HEK293T (cell line): ENCODE results near the gene HLA-DOA.

Experiments
- CTCF ChIA-PET: fragments of 350-600 bp; formaldehyde crosslinking; extraction: SDS; loops from one replicate; lab custom pipeline; 2021; ENCODE audit warnings: antibody characterized with exemption, inconsistent platforms; lab: Yijun Ruan, JAX
- POLR2A ChIA-PET: fragments of 350-600 bp; formaldehyde crosslinking; extraction: SDS; loops from one replicate; lab custom pipeline; 2020; ENCODE audit warnings: antibody characterized with exemption, inconsistent platforms; lab: Yijun Ruan, JAX
- DNase-seq: peaks from one replicate; pipeline ENCODE4 v3.0.0; 2012; ENCODE audit warnings: mixed read lengths; ENCODE audit errors: extremely low spot score
- ARNT ChIP-seq: fragments of 450-650 bp; IDR thresholded peaks from 2 replicates; pipeline ENCODE4 v1.6.1; 2017; ENCODE audit warnings: mild to moderate bottlenecking
- BHLHE40 ChIP-seq: fragments of 450-650 bp; IDR thresholded peaks from 2 replicates; pipeline ENCODE4 v1.6.1; 2016; ENCODE audit warnings: mild to moderate bottlenecking, moderate library complexity, borderline replicate concordance
- CTBP1 ChIP-seq: fragments of 450-650 bp; IDR thresholded peaks from 2 replicates; pipeline ENCODE4 v1.6.1; 2016; ENCODE audit warnings: borderline replicate concordance
- ELF4 ChIP-seq: fragments of 450-650 bp; IDR thresholded peaks from 2 replicates; pipeline ENCODE4 v1.6.1; 2017; ENCODE audit warnings: antibody characterized with exemption
- FOXA1 ChIP-seq: fragments of 450-650 bp; IDR thresholded peaks from 2 replicates; pipeline ENCODE4 v1.6.1; 2016; ENCODE audit warnings: mild to moderate bottlenecking
- FOXK2 ChIP-seq: fragments of 450-650 bp; IDR thresholded peaks from 2 replicates; pipeline ENCODE4 v1.6.1; 2016; ENCODE audit warnings: mild to moderate bottlenecking
- FOXM1 ChIP-seq: fragments of 450-650 bp; IDR thresholded peaks from 2 replicates; pipeline ENCODE4 v1.6.1; 2017; ENCODE audit warnings: mild to moderate bottlenecking, borderline replicate concordance
- HDGF ChIP-seq: fragments of 450-650 bp; IDR thresholded peaks from 2 replicates; pipeline ENCODE4 v1.6.1; 2017; ENCODE audit warnings: antibody characterized with exemption, borderline replicate concordance
- L3MBTL2 ChIP-seq: fragments of 450-650 bp; conservative IDR thresholded peaks from 2 replicates; pipeline ENCODE4 v1.6.1; 2016; ENCODE audit warnings: mild to moderate bottlenecking
- LEF1 ChIP-seq: fragments of 450-650 bp; IDR thresholded peaks from 2 replicates; pipeline ENCODE4 v1.6.1; 2017; ENCODE audit warnings: mild to moderate bottlenecking, borderline replicate concordance
- NFRKB ChIP-seq: fragments of 450-650 bp; IDR thresholded peaks from 2 replicates; pipeline ENCODE4 v1.6.1; 2016; ENCODE audit warnings: mild to moderate bottlenecking, moderate library complexity
- PKNOX1 ChIP-seq: fragments of 450-650 bp; IDR thresholded peaks from 2 replicates; pipeline ENCODE4 v1.6.1; 2016
- SP1 ChIP-seq: fragments of 450-650 bp; IDR thresholded peaks from 2 replicates; pipeline ENCODE4 v1.6.1; 2017
- SUZ12 ChIP-seq: fragments of 450-650 bp; IDR thresholded peaks from 2 replicates; pipeline ENCODE4 v1.6.1; 2016; ENCODE audit warnings: mild to moderate bottlenecking
- TARDBP ChIP-seq: fragments of 450-650 bp; IDR thresholded peaks from 2 replicates; pipeline ENCODE4 v1.6.1; 2016
- ZNF384 ChIP-seq: fragments of 450-650 bp; IDR thresholded peaks from 2 replicates; pipeline ENCODE4 v1.6.1; 2016

Gene HLA-DOA

GRCh38 chr6:33050014-33050810 is 40.8 kb upstream of the HLA-DOA start:
- CTCF ChIA-PET: no interaction called here
- no peak for TF ChIP-seq ELF4
- TF ChIP-seq FOXM1: no peak
- no peak for DNase-seq
- POLR2A ChIA-PET: no interaction called here

GRCh38 chr6:33049323-33050013 is 40.1 kb upstream of the HLA-DOA start:
- ChIA-PET CTCF (interaction anchor here (1.3 kb wide), 1 partner anchor 20 kb away, joined by 3 read pairs; no protein-coding TSS in a partner anchor), POLR2A (no interaction called here)
- no peak for TF ChIP-seq L3MBTL2
- TF ChIP-seq TARDBP: no peak
- no peak for TF ChIP-seq CTBP1
- no peak for TF ChIP-seq FOXK2
- TF ChIP-seq PKNOX1: no peak
- TF ChIP-seq SUZ12: no peak
- TF ChIP-seq SP1: no peak
- no peak for TF ChIP-seq ELF4
- no peak for TF ChIP-seq HDGF
- no peak for TF ChIP-seq FOXM1
- TF ChIP-seq ARNT: no peak
- TF ChIP-seq BHLHE40: no peak
- no peak for TF ChIP-seq FOXA1
- TF ChIP-seq ZNF384: no peak
- no peak for DNase-seq

GRCh38 chr6:33040157-33040556 is 30.8 kb upstream of the HLA-DOA start:
- TF ChIP-seq L3MBTL2 (no peak), SUZ12 (no peak), BHLHE40 (no peak), ELF4 (no peak), ZNF384 (no peak), FOXA1 (no peak), NFRKB (no peak), CTBP1 (no peak), LEF1 (no peak), FOXM1 (no peak), FOXK2 (no peak), HDGF (no peak)
- POLR2A ChIA-PET: no interaction called here
- no peak for DNase-seq
- CTCF ChIA-PET: no interaction called here

GRCh38 chr6:33036535-33036934 is 27.1 kb upstream of the HLA-DOA start:
- CTCF ChIA-PET: interaction anchor here (0.6 kb wide), 1 partner anchor 1121 kb away, joined by 4 read pairs; no protein-coding TSS in a partner anchor

GRCh38 chr6:33034554-33034953 is 25.2 kb upstream of the HLA-DOA start:
- TF ChIP-seq L3MBTL2 (no peak), ELF4 (no peak), LEF1 (no peak), FOXM1 (no peak), SUZ12 (no peak), PKNOX1 (no peak), FOXA1 (no peak), HDGF (no peak), CTBP1 (no peak), NFRKB (no peak), ARNT (no peak), TARDBP (no peak), SP1 (no peak), ZNF384 (no peak), BHLHE40 (no peak), FOXK2 (no peak)
- CTCF ChIA-PET: no interaction called here
- POLR2A ChIA-PET: no interaction called here
- no peak for DNase-seq

More at GRCh38 chr6:33036535-33036934, 27.1 kb upstream of the HLA-DOA start:
- no peak for DNase-seq
- no peak for TF ChIP-seq CTBP1
- TF ChIP-seq PKNOX1: no peak
- no peak for TF ChIP-seq ZNF384
- no peak for TF ChIP-seq HDGF
- no peak for TF ChIP-seq SP1
- no peak for TF ChIP-seq ARNT
- TF ChIP-seq NFRKB: no peak
- no peak for TF ChIP-seq ELF4
- no peak for TF ChIP-seq FOXK2
- TF ChIP-seq SUZ12: no peak
- TF ChIP-seq L3MBTL2: no peak
- POLR2A ChIA-PET: no interaction called here

- no peak for TF ChIP-seq TARDBP
- TF ChIP-seq FOXA1: no peak
- TF ChIP-seq LEF1: no peak
- TF ChIP-seq BHLHE40: no peak
- TF ChIP-seq HDGF: no peak
- no peak for TF ChIP-seq FOXM1
- TF ChIP-seq FOXK2: no peak
- no peak for TF ChIP-seq PKNOX1
- TF ChIP-seq ARNT: no peak
- no peak for TF ChIP-seq L3MBTL2
- TF ChIP-seq SP1: no peak
- TF ChIP-seq ZNF384: no peak
- TF ChIP-seq ELF4: no peak
- TF ChIP-seq NFRKB: no peak
- no peak for TF ChIP-seq CTBP1
- no peak for TF ChIP-seq SUZ12
- no peak for DNase-seq
- POLR2A ChIA-PET: no interaction called here
- CTCF ChIA-PET: no interaction called here
Observed at GRCh38 chr6:33030245-33030644, 20.9 kb upstream of the HLA-DOA start.
